ENCODE data around the gene STAB1.

The STAB1 gene

GRCh38 chr3:52463416-52463815 lies 31.7 kb upstream of the STAB1 start:
- H3K4me3 ChIP-seq (ENCODE audit: low read depth, low read length): no peak overlapping the region
- TF ChIP-seq, protein P1, sequence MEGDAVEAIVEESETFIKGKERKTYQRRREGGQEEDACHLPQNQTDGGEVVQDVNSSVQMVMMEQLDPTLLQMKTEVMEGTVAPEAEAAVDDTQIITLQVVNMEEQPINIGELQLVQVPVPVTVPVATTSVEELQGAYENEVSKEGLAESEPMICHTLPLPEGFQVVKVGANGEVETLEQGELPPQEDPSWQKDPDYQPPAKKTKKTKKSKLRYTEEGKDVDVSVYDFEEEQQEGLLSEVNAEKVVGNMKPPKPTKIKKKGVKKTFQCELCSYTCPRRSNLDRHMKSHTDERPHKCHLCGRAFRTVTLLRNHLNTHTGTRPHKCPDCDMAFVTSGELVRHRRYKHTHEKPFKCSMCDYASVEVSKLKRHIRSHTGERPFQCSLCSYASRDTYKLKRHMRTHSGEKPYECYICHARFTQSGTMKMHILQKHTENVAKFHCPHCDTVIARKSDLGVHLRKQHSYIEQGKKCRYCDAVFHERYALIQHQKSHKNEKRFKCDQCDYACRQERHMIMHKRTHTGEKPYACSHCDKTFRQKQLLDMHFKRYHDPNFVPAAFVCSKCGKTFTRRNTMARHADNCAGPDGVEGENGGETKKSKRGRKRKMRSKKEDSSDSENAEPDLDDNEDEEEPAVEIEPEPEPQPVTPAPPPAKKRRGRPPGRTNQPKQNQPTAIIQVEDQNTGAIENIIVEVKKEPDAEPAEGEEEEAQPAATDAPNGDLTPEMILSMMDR (IDR thresholded peaks at IDR 0.05; ENCODE audit: insufficient read depth, low read depth, low read length, missing control alignments): no peak
- DNase-seq (ENCODE audit: low read depth): no peak

GRCh38 chr3:52468336-52468735 lies 26.8 kb upstream of the STAB1 start:
- H3K4me3 ChIP-seq (ENCODE audit: low read depth, low read length): no peak overlapping the region
- TF ChIP-seq, protein P1 (IDR thresholded peaks at IDR 0.05; ENCODE audit: insufficient read depth, low read depth, low read length, missing control alignments): no peak
- DNase-seq (ENCODE audit: low read depth): no peak

DNA sequence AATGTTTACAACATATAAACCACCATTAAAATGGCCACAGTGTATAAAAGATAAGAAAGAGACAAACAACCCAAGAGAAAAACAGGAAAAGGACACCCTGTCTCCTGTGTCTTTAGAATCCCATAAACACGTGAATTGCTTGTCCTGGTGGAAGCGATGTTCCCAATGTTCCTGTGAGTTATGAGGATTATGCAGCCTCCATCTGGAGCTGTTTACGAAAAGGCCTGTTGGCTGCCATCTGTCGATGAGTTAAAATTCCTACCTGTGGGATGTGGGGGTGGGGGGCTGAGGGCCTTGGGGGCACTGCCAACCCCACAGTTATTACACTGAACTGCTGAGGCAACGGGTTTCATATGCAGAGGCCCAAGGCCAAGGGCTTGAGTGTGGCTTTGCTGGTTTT lies 26.1 kb upstream of the STAB1 start:
- H3K4me3 ChIP-seq (ENCODE audit: low read depth, low read length): no peak overlapping the region
- no peak for DNase-seq (ENCODE audit: low read depth)
- TF ChIP-seq, protein P1 (IDR thresholded peaks at IDR 0.05; ENCODE audit: insufficient read depth, low read depth, low read length, missing control alignments): no peak

- no peak overlapping the region for H3K4me3 ChIP-seq (ENCODE audit: low read depth, low read length)
- TF ChIP-seq, protein P1 (IDR thresholded peaks at IDR 0.05; ENCODE audit: insufficient read depth, low read depth, low read length, missing control alignments): no peak
Observed at GRCh38 chr3:52470920-52471319, 24.2 kb upstream of the STAB1 start.

GRCh38 chr3:52471371-52472238 lies 23.5 kb upstream of the STAB1 start:
- peak; percentile 58 for DNase-seq (ENCODE audit: low read depth)
- H3K4me3 ChIP-seq (ENCODE audit: low read depth, low read length): no peak overlapping the region
- TF ChIP-seq, protein P1 (IDR thresholded peaks at IDR 0.05; ENCODE audit: insufficient read depth, low read depth, low read length, missing control alignments): peak; percentile 72

More at GRCh38 chr3:52470920-52471319, 24.2 kb upstream of the STAB1 start:
- no peak for DNase-seq (ENCODE audit: low read depth)

GRCh38 chr3:52472239-52473000 lies 22.7 kb upstream of the STAB1 start:
- H3K4me3 ChIP-seq (ENCODE audit: low read depth, low read length): no peak overlapping the region
- TF ChIP-seq, protein P1 (IDR thresholded peaks at IDR 0.05; ENCODE audit: insufficient read depth, low read depth, low read length, missing control alignments): no peak
- no peak for DNase-seq (ENCODE audit: low read depth)
